ENCODE results near the gene GRB2.

DNA sequence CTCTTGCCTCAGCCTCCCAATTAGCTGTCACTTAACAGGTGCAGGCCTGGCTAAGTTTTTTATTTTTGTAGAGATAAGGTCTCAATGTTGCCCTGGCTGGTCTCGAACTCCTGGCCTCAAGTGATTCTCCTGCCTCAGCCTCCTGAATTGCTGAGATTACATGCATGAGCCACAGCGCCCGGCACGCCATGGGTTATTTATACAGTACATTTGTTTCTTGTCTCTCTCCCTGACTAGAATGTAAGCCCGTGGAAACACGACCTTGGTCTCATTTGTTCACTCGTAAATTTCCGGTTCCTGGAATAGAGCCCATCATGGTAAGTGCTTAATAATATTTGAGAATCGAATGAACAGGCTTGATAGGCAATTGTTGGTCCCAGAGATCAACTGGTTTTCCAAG, 118.3 kb downstream of the GRB2 start:
- no peak for TF ChIP-seq POLR2AphosphoS5 (IDR thresholded peaks at IDR 0.05; ENCODE audit: low read depth, low read length)
- TF ChIP-seq, protein P1, sequence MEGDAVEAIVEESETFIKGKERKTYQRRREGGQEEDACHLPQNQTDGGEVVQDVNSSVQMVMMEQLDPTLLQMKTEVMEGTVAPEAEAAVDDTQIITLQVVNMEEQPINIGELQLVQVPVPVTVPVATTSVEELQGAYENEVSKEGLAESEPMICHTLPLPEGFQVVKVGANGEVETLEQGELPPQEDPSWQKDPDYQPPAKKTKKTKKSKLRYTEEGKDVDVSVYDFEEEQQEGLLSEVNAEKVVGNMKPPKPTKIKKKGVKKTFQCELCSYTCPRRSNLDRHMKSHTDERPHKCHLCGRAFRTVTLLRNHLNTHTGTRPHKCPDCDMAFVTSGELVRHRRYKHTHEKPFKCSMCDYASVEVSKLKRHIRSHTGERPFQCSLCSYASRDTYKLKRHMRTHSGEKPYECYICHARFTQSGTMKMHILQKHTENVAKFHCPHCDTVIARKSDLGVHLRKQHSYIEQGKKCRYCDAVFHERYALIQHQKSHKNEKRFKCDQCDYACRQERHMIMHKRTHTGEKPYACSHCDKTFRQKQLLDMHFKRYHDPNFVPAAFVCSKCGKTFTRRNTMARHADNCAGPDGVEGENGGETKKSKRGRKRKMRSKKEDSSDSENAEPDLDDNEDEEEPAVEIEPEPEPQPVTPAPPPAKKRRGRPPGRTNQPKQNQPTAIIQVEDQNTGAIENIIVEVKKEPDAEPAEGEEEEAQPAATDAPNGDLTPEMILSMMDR (IDR thresholded peaks at IDR 0.05) = no peak

Measured in Panc1 (cell line).